HG03066 (cell line): ENCODE data around the gene NFKBIZ.
"Not testable (repeated sequence)": the region's sequence is repeated elsewhere in the genome, so short reads cannot be mapped to it uniquely, and the experiment has no call there.

Source experiments
- ATAC-seq: cut with Tn5 transposase; IDR thresholded peaks from one replicate; pipeline ENCODE4 v1.9.1; 2021; ENCODE audit warnings: low read depth; ENCODE audit not compliant: unreplicated experiment

Gene NFKBIZ

GRCh38 chr3:101849714-101850245 is 466 bp downstream of the NFKBIZ start:
- ATAC-seq: peak; percentile 26

GRCh38 chr3:101850246-101851051 is 1.1 kb downstream of the NFKBIZ start:
- no peak for ATAC-seq

- ATAC-seq: no peak
Measured at GRCh38 chr3:101851072-101851770, 1.9 kb downstream of the NFKBIZ start.

GRCh38 chr3:101851850-101852714 is 2.8 kb downstream of the NFKBIZ start:
- no peak for ATAC-seq

- no peak for ATAC-seq
Measured at GRCh38 chr3:101852983-101853840, 3.9 kb downstream of the NFKBIZ start.

GRCh38 chr3:101853982-101854381 is 4.7 kb downstream of the NFKBIZ start:
- no peak for ATAC-seq

- ATAC-seq: no peak
Measured at GRCh38 chr3:101854608-101855304, 5.4 kb downstream of the NFKBIZ start.

GRCh38 chr3:101857301-101857741 is 8.0 kb downstream of the NFKBIZ start:
- ATAC-seq: no peak

- no peak for ATAC-seq
Measured at GRCh38 chr3:101858464-101859030, 9.2 kb downstream of the NFKBIZ start.

- ATAC-seq: no peak
Measured at GRCh38 chr3:101859882-101860448, 10.7 kb downstream of the NFKBIZ start.

- ATAC-seq: peak; percentile 59
Measured at GRCh38 chr3:101861212-101861788, 12.0 kb downstream of the NFKBIZ start.

- no peak for ATAC-seq
Measured at GRCh38 chr3:101861789-101862415, 12.6 kb downstream of the NFKBIZ start.

- no peak for ATAC-seq
Measured at GRCh38 chr3:101862416-101863165, 13.3 kb downstream of the NFKBIZ start.

- ATAC-seq: not testable (repeated sequence)
Measured at GRCh38 chr3:101864926-101865325, 15.6 kb downstream of the NFKBIZ start.

- ATAC-seq: no peak
Measured at GRCh38 chr3:101865751-101866509, 16.6 kb downstream of the NFKBIZ start.

GRCh38 chr3:101867511-101867910 is 18.2 kb downstream of the NFKBIZ start:
- ATAC-seq: no peak
